Pancreas (tissue), 10 donors: ENCODE measurements around the gene RPL41. TPM values are rescaled to one million over a fixed set of nuclear protein-coding genes. Genes with fewer than 3 reads are reported as not detected.

Experiments
- ATAC-seq, 4 donors: fragments of 200-7000 bp; cut with Tn5 transposase; one replicate each; pipeline versions ENCODE4 v1.8.0 to v1.9.1; 2020; ENCODE audit warnings: mild to moderate bottlenecking in 4 of 4, moderate library complexity in 4 of 4
- DNase-seq, 6 donors: peaks; one replicate each; pipeline ENCODE4 v3.0.0-alpha.2; 2020
- FAIRE-seq: peaks from 2 replicates; lab custom pipeline; 2012; peaks lifted over from hg19 to GRCh38; lab: Jason Lieb, UNC
- H3K27ac ChIP-seq, 4 donors: fragments of 200-600 bp; sonication (generic); 1 replicate in 3 of 4; 2 replicates in 1 of 4; pipeline versions ENCODE4 v1.5.0 to v1.8.0; 2020
- H3K27me3 ChIP-seq, 4 donors: fragments of 200-600 bp; one replicate each; pipeline ENCODE4 v1.8.0; 2021
- H3K36me3 ChIP-seq, 3 donors: fragments of 200-600 bp; sonication (generic) in 1 of 3; one replicate each; pipeline versions ENCODE4 v1.5.0 to v1.8.0; 2020 to 2021
- H3K4me1 ChIP-seq, 3 donors: fragments of 200-600 bp; one replicate each; pipeline ENCODE4 v1.8.0; 2021
- H3K4me3 ChIP-seq, 4 donors: fragments of 200-600 bp; sonication (generic) in 2 of 4; one replicate each; pipeline versions ENCODE4 v1.5.0 to v1.8.0; 2020 to 2021
- H3K9me3 ChIP-seq, 4 donors: fragments of 200-600 bp; one replicate each; pipeline ENCODE4 v1.8.0; 2021
- CTCF ChIP-seq, 4 donors: fragments of 200-600 bp; sonication (generic) in 3 of 4; IDR thresholded peaks; one replicate each; pipeline versions ENCODE4 v1.5.0 to v1.8.0; 2021; ENCODE audit warnings: antibody characterized with exemption in 4 of 4
- WGBS, 2 donors: extraction: QIAGEN DNeasy Blood & Tissue Kit; methylation state at CpG; one replicate each; pipeline ENCODE4 v1.1.7; 2013; 5-methylcytosine and 5-hydroxymethylcytosine counted together
- intact Hi-C, 3 donors: fragments of 100-400 bp; cut with DNase I; formaldehyde crosslinking; loops; one replicate each; pipeline versions ENCODE4 v1.11.1 to v1.14.2; 2022
- polyA plus RNA-seq, 2 donors: library from polyadenylated mRNA; stranded (reverse); fragments of 200-250 nt; gene quantifications; one replicate each; pipeline ENCODE4 v1.2.3, GENCODE V29; 2013
- total RNA-seq, 6 donors: library from RNA; stranded (reverse); fragmentation: NEBNext Ultra II Directional in 4 of 6; extraction: Animal tissue kit (Norgen Biotek cat#: 25700) in 4 of 6; gene quantifications; one replicate each; pipeline versions ENCODE4 v1.2.1 to v1.2.4, GENCODE V29; 2021 to 2023
- donor health status: healthy with polysubstance abuse.
- donor health status: DM: no; HTN: no; CAD: no; lungs with moderate emphysema.
- donor health status: DM: no; HTN: no; CAD: no.
- donor health status: control.
- donor health status: control.
- donor health status: Bipolar disorder and iron deficiency.
- donor health status: DM: yes; HTN: yes; CAD: no.
- donor health status: DM: no; HTN: no; CAD: no.
- donor health status: DM: no; HTN: no; CAD: no.
- donor health status: DM: yes; HTN: yes; CAD: no.

Gene RPL41
- total and polyA plus RNA-seq, 8 donors, result 1,821 to 3,960 (median 2,741) TPM

GRCh38 chr12:56078931-56079722 lies 37.3 kb upstream of the RPL41 start:
- FAIRE-seq (no peak), ATAC-seq (peak; percentile 67 to 77 (median 72)), DNase-seq (peak; percentile 91 to 97 (median 94))
- WGBS, 2 donors, result 1 to 2% methylated on average over 47 to 50 of the region's 50 CpGs
- Histone ChIP-seq H3K36me3 (no peaks in the 10 kb centered on the region), H3K27me3 (no peaks in the 10 kb centered on the region), H3K4me3 (peak overlapping the region; percentile 43 to 91 (median 76)), H3K27ac (peak overlapping the region; percentile 94 to 97 (median 96)), H3K9me3 (no peaks in the 10 kb centered on the region), H3K4me1 (peaks cover 0 to 15% (median 14%) of the 10 kb centered on the region in 3 donors)
- intact Hi-C loops, result loop anchor here in 1 of 3 donors (5.0 kb wide), 1 partner anchor 38 kb away; the partner anchor contains the start of genes RPL41 and ZC3H10
- TF ChIP-seq CTCF (IDR thresholded peaks at IDR 0.05), result peak; percentile 57 to 73 (median 68)

GRCh38 chr12:56079723-56080555 lies 36.5 kb upstream of the RPL41 start, which contains the start of gene ERBB3:
Gene ERBB3 (plus strand): TSS chr12:56080165. CDS start chr12:56080301, 136 bp downstream.
- no peak for TF ChIP-seq CTCF (IDR thresholded peaks at IDR 0.05)
- intact Hi-C loops, result loop anchor here in 1 of 3 donors (5.0 kb wide), 1 partner anchor 37 kb away; the partner anchor contains the start of genes RPL41 and ZC3H10
- peaks cover 5 to 15% (median 14%) of the 10 kb centered on the region in 3 donors for H3K4me1 ChIP-seq
- no peak for FAIRE-seq
- ATAC-seq, result peak; percentile 78 to 90 (median 86)
- WGBS, 2 donors, result 1% methylated on average over 58 to 59 of the region's 59 CpGs
- peak within 1 kb of the TSS; percentile 94 to 97 (median 96) for H3K27ac ChIP-seq
- H3K27me3 ChIP-seq, result no peaks in the 10 kb centered on the region
- H3K4me3 ChIP-seq, result peak within 1 kb of the TSS; percentile 43 to 91 (median 76)
- H3K36me3 ChIP-seq, result peaks cover 0 to 3% (median 0%) of the 10 kb centered on the region in 3 donors
- no peaks in the 10 kb centered on the region for H3K9me3 ChIP-seq
- DNase-seq, result peak; percentile 88 to 92 (median 90)

- FAIRE-seq (no peak), DNase-seq (peak; percentile 55 to 81 (median 68)), ATAC-seq (peak; percentile 38 to 61 (median 53))
- no peak for TF ChIP-seq CTCF (IDR thresholded peaks at IDR 0.05)
- intact Hi-C loops, result no loop called here
- no peaks in the 10 kb centered on the region for H3K9me3 ChIP-seq
- no peaks in the 10 kb centered on the region for H3K27me3 ChIP-seq
- H3K4me1 ChIP-seq, result peaks cover 9 to 15% (median 14%) of the 10 kb centered on the region in 3 donors
- peak overlapping the region; percentile 94 to 97 (median 96) for H3K27ac ChIP-seq
- 4 to 6% methylated on average over 20 of the region's 20 CpGs for WGBS, 2 donors
- H3K36me3 ChIP-seq, result peaks cover 0 to 10% (median 0%) of the 10 kb centered on the region in 3 donors
- peak overlapping the region; percentile 43 to 91 (median 76) for H3K4me3 ChIP-seq
These were observed 35.8 kb upstream of the RPL41 start for GRCh38 chr12:56080556-56081138.

- no peak for FAIRE-seq
- peak; percentile 7 to 42 (median 37) for ATAC-seq
- Histone ChIP-seq H3K36me3 (peaks cover 0 to 10% (median 0%) of the 10 kb centered on the region in 3 donors), H3K27me3 (no peaks in the 10 kb centered on the region), H3K4me3 (peak overlapping the region; percentile 43 to 91 (median 76)), H3K4me1 (peaks cover 11 to 22% (median 22%) of the 10 kb centered on the region in 3 donors), H3K27ac (peak overlapping the region; percentile 94 to 97 (median 96)), H3K9me3 (no peaks in the 10 kb centered on the region)
- intact Hi-C loops, result no loop called here
- WGBS, 2 donors, result 10 to 17% methylated on average over 6 of the region's 6 CpGs
- peak; percentile 60 to 79 (median 61) for DNase-seq
- no peak for TF ChIP-seq CTCF (IDR thresholded peaks at IDR 0.05)
These were observed 34.8 kb upstream of the RPL41 start for GRCh38 chr12:56081393-56082347.
